ENCODE data around the gene TBC1D21.
A peak's percentile ranks its signal among the peaks of the same experiment; 100 is the strongest.

Gene TBC1D21

DNA sequence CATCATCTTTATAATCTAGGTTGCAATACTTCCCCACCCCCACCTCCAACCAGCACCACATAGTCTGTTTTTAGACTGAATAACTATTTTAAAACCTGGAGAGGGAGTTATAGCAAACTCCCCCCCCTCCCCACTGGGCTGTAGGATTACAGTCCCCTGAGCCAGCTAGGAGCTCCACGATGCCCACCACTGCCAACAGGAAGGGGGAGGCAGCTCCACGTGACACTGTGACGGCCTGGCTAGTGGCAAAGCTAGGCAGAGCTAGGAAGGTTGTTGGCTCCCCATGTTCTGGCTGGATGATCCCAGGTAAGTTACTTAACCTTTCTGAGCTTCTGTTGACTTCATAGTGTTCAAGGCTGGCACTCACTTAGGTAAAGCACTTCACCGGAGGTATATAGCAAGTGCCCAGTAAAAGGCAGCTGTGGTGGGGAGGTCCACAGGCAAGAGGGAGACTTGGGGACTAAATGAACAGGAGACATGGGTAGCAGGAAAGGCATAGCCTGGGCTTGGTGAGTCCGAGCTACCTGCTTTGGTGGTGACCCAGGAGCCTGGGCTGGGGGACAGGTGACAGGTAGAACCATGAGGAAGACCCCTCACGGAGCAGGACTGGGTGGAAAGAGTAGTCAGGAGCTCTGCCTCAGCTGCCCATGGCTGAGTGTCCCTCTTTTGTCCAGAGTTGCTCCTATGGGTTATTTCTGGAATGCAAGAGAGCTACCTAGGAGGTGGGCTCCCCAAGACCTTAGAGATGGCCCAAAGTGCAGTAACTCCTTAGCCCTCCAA is 4.0 kb upstream of the TBC1D21 start:
- H3K27ac ChIP-seq, result no peak overlapping the region
- TF ChIP-seq, protein P1, sequence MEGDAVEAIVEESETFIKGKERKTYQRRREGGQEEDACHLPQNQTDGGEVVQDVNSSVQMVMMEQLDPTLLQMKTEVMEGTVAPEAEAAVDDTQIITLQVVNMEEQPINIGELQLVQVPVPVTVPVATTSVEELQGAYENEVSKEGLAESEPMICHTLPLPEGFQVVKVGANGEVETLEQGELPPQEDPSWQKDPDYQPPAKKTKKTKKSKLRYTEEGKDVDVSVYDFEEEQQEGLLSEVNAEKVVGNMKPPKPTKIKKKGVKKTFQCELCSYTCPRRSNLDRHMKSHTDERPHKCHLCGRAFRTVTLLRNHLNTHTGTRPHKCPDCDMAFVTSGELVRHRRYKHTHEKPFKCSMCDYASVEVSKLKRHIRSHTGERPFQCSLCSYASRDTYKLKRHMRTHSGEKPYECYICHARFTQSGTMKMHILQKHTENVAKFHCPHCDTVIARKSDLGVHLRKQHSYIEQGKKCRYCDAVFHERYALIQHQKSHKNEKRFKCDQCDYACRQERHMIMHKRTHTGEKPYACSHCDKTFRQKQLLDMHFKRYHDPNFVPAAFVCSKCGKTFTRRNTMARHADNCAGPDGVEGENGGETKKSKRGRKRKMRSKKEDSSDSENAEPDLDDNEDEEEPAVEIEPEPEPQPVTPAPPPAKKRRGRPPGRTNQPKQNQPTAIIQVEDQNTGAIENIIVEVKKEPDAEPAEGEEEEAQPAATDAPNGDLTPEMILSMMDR (conservative IDR thresholded peaks at IDR 0.05), result no peak

GRCh38 chr15:73870700-73871408 is 2.5 kb upstream of the TBC1D21 start:
- H3K27ac ChIP-seq, result peak overlapping the region; percentile 34; the same call in 1 of the 2 replicates
- TF ChIP-seq, protein P1 (conservative IDR thresholded peaks at IDR 0.05), result peak; percentile 43

DNA sequence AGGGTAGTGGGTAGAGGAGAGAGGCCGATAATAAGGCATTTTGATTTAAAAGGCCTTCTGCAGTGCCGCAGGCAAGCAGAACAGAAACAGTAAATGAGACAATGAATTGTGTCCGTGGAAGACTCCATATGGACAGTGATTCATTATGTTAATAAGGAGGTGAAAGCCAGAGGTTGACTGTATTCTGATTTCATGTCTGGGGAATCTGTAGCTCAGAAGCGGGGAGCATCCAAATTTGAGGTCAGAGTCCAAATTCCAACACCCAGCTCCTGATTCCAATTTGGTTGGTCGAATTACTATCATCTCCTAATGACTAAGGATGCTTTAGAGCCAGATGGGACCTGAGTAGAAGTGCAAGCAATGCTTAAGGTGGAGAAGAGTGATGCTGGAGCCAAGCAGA is 1.0 kb upstream of the TBC1D21 start:
- H3K27ac ChIP-seq, result no peak overlapping the region
- TF ChIP-seq, protein P1 (conservative IDR thresholded peaks at IDR 0.05), result no peak

DNA sequence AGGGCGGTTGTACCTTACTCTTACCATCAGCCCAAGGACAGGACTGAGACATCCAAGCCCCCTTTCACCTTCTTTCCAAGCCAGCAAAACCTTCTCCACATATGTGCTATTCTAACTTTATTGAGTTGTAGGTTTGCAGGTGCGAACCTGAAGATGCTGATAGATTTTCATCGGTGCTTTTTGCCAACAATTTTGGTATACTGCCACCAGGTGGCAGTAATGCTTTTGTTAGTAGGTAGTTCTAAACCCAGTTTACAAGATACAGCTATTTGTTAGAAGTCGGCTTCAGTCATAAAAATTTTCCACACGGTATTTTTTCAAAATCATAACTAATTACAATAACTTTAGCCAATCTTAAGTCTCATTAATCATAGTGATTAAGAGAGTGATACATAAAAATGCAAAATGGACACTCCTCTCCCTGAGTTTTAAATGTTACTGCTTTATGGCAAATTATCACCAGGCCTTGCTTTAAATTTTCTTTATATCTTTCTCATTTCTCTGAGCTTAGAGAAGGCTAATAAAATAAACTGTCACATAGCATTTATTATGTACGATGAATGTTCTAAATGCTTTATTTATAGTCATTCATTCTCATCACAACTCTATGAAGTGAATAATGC is 636 bp downstream of the TBC1D21 start:
- H3K27ac ChIP-seq, result no peak overlapping the region
- TF ChIP-seq, protein P1 (conservative IDR thresholded peaks at IDR 0.05), result peak; percentile 93

DNA sequence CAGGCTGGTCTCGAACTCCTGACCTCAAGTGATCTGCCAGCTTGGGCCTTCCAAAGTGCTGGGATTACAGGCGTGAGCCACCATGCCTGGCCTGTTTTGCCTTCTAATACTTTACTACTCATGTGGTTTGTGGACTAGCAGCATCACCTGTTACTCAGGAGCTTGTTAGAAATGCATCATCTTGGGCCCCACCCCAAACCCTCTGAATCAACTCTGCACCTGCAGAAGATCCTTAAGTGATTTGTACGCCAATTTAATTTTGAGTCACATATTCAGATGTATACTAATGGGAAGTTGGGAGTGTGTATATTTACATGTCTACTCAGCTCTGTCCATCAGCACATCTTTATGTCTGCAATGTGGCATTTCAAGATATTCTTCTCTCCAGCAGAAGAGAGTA is 6.1 kb downstream of the TBC1D21 start:
- TF ChIP-seq, protein P1 (conservative IDR thresholded peaks at IDR 0.05), result no peak

GRCh38 chr15:73881579-73882320 is 8.4 kb downstream of the TBC1D21 start:
- TF ChIP-seq, protein P1 (conservative IDR thresholded peaks at IDR 0.05), result no peak

More for the DNA sequence above, 6.1 kb downstream of the TBC1D21 start:
- no peak overlapping the region for H3K27ac ChIP-seq

More at GRCh38 chr15:73881579-73882320, 8.4 kb downstream of the TBC1D21 start:
- H3K27ac ChIP-seq, result no peak overlapping the region

Measured in VCaP (cell line).